SK-N-SH (cell line): ENCODE results near the gene PRKG1. TPM values are rescaled to one million over a fixed set of nuclear protein-coding genes. Genes with fewer than 3 reads are reported as not detected.

Experiments used
- CTCF ChIA-PET: fragments of 300-600, 350-600 bp; formaldehyde crosslinking; extraction: SDS; loops from one replicate; lab custom pipeline; 2021; lab: Yijun Ruan, JAX
- POLR2A ChIA-PET: fragments of 350-600 bp; sonication (Branson Sonifier 250); formaldehyde crosslinking; extraction: SDS; loops from one replicate; lab custom pipeline; 2020; ENCODE audit warnings: antibody characterized with exemption, inconsistent platforms; lab: Yijun Ruan, JAX
- DNase-seq: peaks from one replicate; pipeline ENCODE4 v3.0.0; 2012
- H2AFZ ChIP-seq: fragments of 200-600 bp; sonication (generic); 2 replicates; pipeline ENCODE4 v1.8.1; 2016; ENCODE audit warnings: antibody characterized with exemption, mild to moderate bottlenecking, low read depth
- H3F3A ChIP-seq: fragments of 200-600 bp; sonication (generic); replicated peaks from 2 replicates; pipeline ENCODE3; 2016; ENCODE audit warnings: antibody characterized with exemption, mild to moderate bottlenecking; ENCODE audit not compliant: insufficient read depth
- H3K27ac ChIP-seq, 2 experiments: fragments of 200-500 bp in 1 of 2; fragments of 200-600 bp in 1 of 2; sonication (Bioruptor generic) in 1 of 2; sonication (generic), shearing (Covaris generic) in 1 of 2; 2 replicates each; pipeline versions ENCODE4 v1.5.1 to v1.6.1; 2014 to 2016; ENCODE audit warnings: low read depth in 2 of 2, inconsistent platforms in 1 of 2, low read length in 1 of 2, mild to moderate bottlenecking in 1 of 2, mixed read lengths in 1 of 2
- H3K27me3 ChIP-seq: fragments of 200-600 bp; sonication (generic), shearing (Covaris generic); 2 replicates; pipeline ENCODE4 v1.6.1; 2016; ENCODE audit warnings: mixed run types; ENCODE audit not compliant: insufficient read depth
- H3K36me3 ChIP-seq, 2 experiments: fragments of 200-500 bp in 1 of 2; fragments of 200-600 bp in 1 of 2; sonication (Bioruptor generic) in 1 of 2; sonication (generic) in 1 of 2; replicated peaks in 1 of 2; 2 replicates each; pipeline versions ENCODE3 to v1.5.1; 2014 to 2016; ENCODE audit warnings: low read length in 1 of 2, mild to moderate bottlenecking in 1 of 2; ENCODE audit not compliant: insufficient read depth in 2 of 2, control insufficient read depth in 1 of 2
- H3K4me1 ChIP-seq, 2 experiments: fragments of 200-500 bp in 1 of 2; fragments of 200-600 bp in 1 of 2; sonication (Bioruptor generic) in 1 of 2; sonication (generic), shearing (Covaris generic) in 1 of 2; 2 replicates each; pipeline versions ENCODE4 v1.5.1 to v1.6.1; 2014 to 2016; ENCODE audit warnings: low read depth in 1 of 2, low read length in 1 of 2, mixed run types in 1 of 2; ENCODE audit not compliant: insufficient read depth in 2 of 2, control insufficient read depth in 1 of 2
- H3K4me2 ChIP-seq: fragments of 200-600 bp; sonication (generic), shearing (Covaris generic); 2 replicates; pipeline ENCODE4 v1.6.1; 2017; ENCODE audit warnings: mixed run types
- H3K4me3 ChIP-seq, 2 experiments: fragments of 200-500 bp in 1 of 2; fragments of 200-600 bp in 1 of 2; sonication (Bioruptor generic) in 1 of 2; sonication (generic), shearing (Covaris generic) in 1 of 2; 2 replicates each; pipeline versions ENCODE4 v1.5.1 to v1.8.1; 2014 to 2016; ENCODE audit warnings: low read depth in 2 of 2, inconsistent platforms in 1 of 2, low read length in 1 of 2, mild to moderate bottlenecking in 1 of 2, mixed read lengths in 1 of 2, moderate library complexity in 1 of 2
- H3K79me2 ChIP-seq: fragments of 200-600 bp; sonication (generic); 2 replicates; pipeline ENCODE4 v1.8.1; 2017; ENCODE audit warnings: mild to moderate bottlenecking; ENCODE audit not compliant: insufficient read depth
- H3K9ac ChIP-seq: fragments of 200-600 bp; sonication (generic); 2 replicates; pipeline ENCODE4 v1.6.1; 2017; ENCODE audit warnings: mixed run types
- H3K9me2 ChIP-seq: fragments of 200-600 bp; sonication (generic); 2 replicates; pipeline ENCODE4 v1.6.1; 2017; ENCODE audit warnings: mixed run types
- H3K9me3 ChIP-seq: fragments of 200-600 bp; sonication (generic); 2 replicates; pipeline ENCODE4 v1.6.1; 2017; ENCODE audit warnings: mixed run types, mild to moderate bottlenecking, moderate library complexity
- H4K20me1 ChIP-seq: fragments of 200-600 bp; sonication (generic); 2 replicates; pipeline ENCODE4 v1.6.1; 2017; ENCODE audit warnings: mild to moderate bottlenecking, mixed run types; ENCODE audit not compliant: insufficient read depth
- CTCF ChIP-seq: fragments of 200-600 bp; sonication (generic); IDR thresholded peaks from 2 replicates; pipeline ENCODE4 v1.6.1; 2017; ENCODE audit warnings: antibody characterized with exemption, mild to moderate bottlenecking, moderate library complexity
- ELF1 ChIP-seq: IDR thresholded peaks from 2 replicates; pipeline ENCODE4 v1.4.0; 2012
- EP300 ChIP-seq, 2 experiments: IDR thresholded peaks; 2 replicates each; pipeline versions ENCODE4 v1.4.0 to v1.6.1; 2012; ENCODE audit warnings: borderline replicate concordance in 1 of 2, low read depth in 1 of 2, low read length in 1 of 2
- EZH2phosphoT487 ChIP-seq: fragments of 200-600 bp; sonication (generic); IDR thresholded peaks from 2 replicates; pipeline ENCODE4 v1.6.1; 2017; ENCODE audit warnings: low read depth, mixed run types, mild to moderate bottlenecking, antibody characterized with exemption, moderate library complexity, borderline replicate concordance
- GABPA ChIP-seq: IDR thresholded peaks from 2 replicates; pipeline ENCODE4 v1.4.0; 2012; ENCODE audit warnings: low read depth, mild to moderate bottlenecking
- GATA2 ChIP-seq: sonication (generic); formaldehyde crosslinking; IDR thresholded peaks from 2 replicates; pipeline ENCODE4 v1.5.0; 2020; ENCODE audit warnings: mild to moderate bottlenecking, missing genetic modification reagents
- JUND ChIP-seq: IDR thresholded peaks from 2 replicates; pipeline ENCODE4 v1.4.0; 2012
- MEF2A ChIP-seq: IDR thresholded peaks from 2 replicates; pipeline ENCODE4 v1.4.0; 2012; ENCODE audit warnings: low read depth, borderline replicate concordance
- MXI1 ChIP-seq: IDR thresholded peaks from 2 replicates; pipeline ENCODE4 v1.6.1; 2012; ENCODE audit warnings: mild to moderate bottlenecking, low read depth, low read length, improper control_type of control experiment
- NFIC ChIP-seq: IDR thresholded peaks from 2 replicates; pipeline ENCODE4 v1.4.0; 2012; ENCODE audit warnings: borderline replicate concordance
- NRF1 ChIP-seq: IDR thresholded peaks from 2 replicates; pipeline ENCODE4 v1.6.1; 2012; ENCODE audit warnings: low read depth, mild to moderate bottlenecking, low read length
- PBX3 ChIP-seq: IDR thresholded peaks from 2 replicates; pipeline ENCODE4; 2012
- RAD21 ChIP-seq: IDR thresholded peaks from 2 replicates; pipeline ENCODE4 v1.6.1; 2012; ENCODE audit warnings: mild to moderate bottlenecking, low read length
- RFX5 ChIP-seq: IDR thresholded peaks from 2 replicates; pipeline ENCODE4 v1.6.1; 2012; ENCODE audit warnings: mild to moderate bottlenecking, improper control_type of control experiment, low read length
- SMC3 ChIP-seq: IDR thresholded peaks from 2 replicates; pipeline ENCODE4 v1.6.1; 2012; ENCODE audit warnings: low read depth, low read length, improper control_type of control experiment
- TCF12 ChIP-seq: IDR thresholded peaks from 2 replicates; pipeline ENCODE4 v1.4.0; 2012
- USF1 ChIP-seq: IDR thresholded peaks from 2 replicates; pipeline ENCODE4 v1.4.0; 2012; ENCODE audit warnings: low read depth, borderline replicate concordance
- USF2 ChIP-seq: fragments of 150-350 bp; IDR thresholded peaks from 2 replicates; pipeline ENCODE4 v1.6.1; 2017; ENCODE audit warnings: antibody characterized with exemption, low read length, low read depth, borderline replicate concordance
- YY1 ChIP-seq: IDR thresholded peaks from 2 replicates; pipeline ENCODE4 v1.4.0; 2012; ENCODE audit warnings: low read depth, mild to moderate bottlenecking
- ZBTB33 ChIP-seq: IDR thresholded peaks from 2 replicates; pipeline ENCODE4 v1.4.0; 2012; ENCODE audit warnings: low read depth, borderline replicate concordance
- WGBS: methylation state at CpG from one replicate; pipeline ENCODE4 v1.1.6; 2017; ENCODE audit warnings: low lambda C conversion rate; 5-methylcytosine and 5-hydroxymethylcytosine counted together
- polyA plus RNA-seq, 3 experiments: library from polyadenylated mRNA; depleted of rRNA; stranded (reverse); fragments of >200 nt; gene quantifications; 2 replicates each; pipeline ENCODE4 v1.2.3, GENCODE V29; 2012

The PRKG1 gene
- polyA plus RNA-seq, 1 of the 3 experiments (the other 2 are of a cell fraction) = 4.1 TPM

- DNase-seq = no peak
- TF ChIP-seq JUND = no peak
- no peak for TF ChIP-seq GATA2 (CRISPR knock-in tag)
- no peak for TF ChIP-seq GABPA
- no peak for TF ChIP-seq EZH2phosphoT487
- no peak for TF ChIP-seq PBX3
- no peak for TF ChIP-seq MEF2A
- no peak for TF ChIP-seq MXI1
- no peak for TF ChIP-seq NRF1
- TF ChIP-seq USF1 = no peak
- no peak for TF ChIP-seq RFX5
- TF ChIP-seq YY1 = no peak
- TF ChIP-seq SMC3 = no peak
- no peak for TF ChIP-seq TCF12
- no peak for TF ChIP-seq EP300 (IDR thresholded peaks at IDR 0.05; ENCODE audit: borderline replicate concordance in 1 of 2, low read depth in 1 of 2, low read length in 1 of 2)
- no peak overlapping the region for H3K4me3 ChIP-seq
- H3K27ac ChIP-seq = no peak overlapping the region
- no peaks in the 10 kb centered on the region for H3K79me2 ChIP-seq
- no peaks in the 10 kb centered on the region for H3K4me1 ChIP-seq
- no peaks in the 10 kb centered on the region for H3K9me3 ChIP-seq
- 87% methylated on average over 1 of the region's 1 CpG for WGBS
- ChIA-PET CTCF (no interaction called here), POLR2A (no interaction called here)
- H4K20me1 ChIP-seq = no peaks in the 10 kb centered on the region
- peaks cover 9% of the 10 kb centered on the region for H3F3A ChIP-seq
- no peaks in the 10 kb centered on the region for H3K36me3 ChIP-seq
- no peak overlapping the region for H2AFZ ChIP-seq
- no peak overlapping the region for H3K9ac ChIP-seq
- H3K4me2 ChIP-seq = no peak overlapping the region
- H3K9me2 ChIP-seq = no peaks in the 10 kb centered on the region
- no peaks in the 10 kb centered on the region for H3K27me3 ChIP-seq
These were observed 122.4 kb downstream of the PRKG1 start for GRCh38 chr10:51196508-51197175.

- no peaks in the 10 kb centered on the region for H3K4me1 ChIP-seq
- no peak overlapping the region for H3K4me2 ChIP-seq
- ChIA-PET POLR2A (no interaction called here), CTCF (interaction anchor here (1.0 kb wide), 1 partner anchor 9 kb away, joined by 6 read pairs; no protein-coding TSS in a partner anchor)
- no peak for DNase-seq
- WGBS = 62% methylated on average over 3 of the region's 3 CpGs
- no peaks in the 10 kb centered on the region for H3K79me2 ChIP-seq
- H3K36me3 ChIP-seq = no peaks in the 10 kb centered on the region
- H3K9me3 ChIP-seq = no peaks in the 10 kb centered on the region
- no peaks in the 10 kb centered on the region for H3K27me3 ChIP-seq
- no peaks in the 10 kb centered on the region for H3K9me2 ChIP-seq
- no peak overlapping the region for H3K9ac ChIP-seq
- no peaks in the 10 kb centered on the region for H3F3A ChIP-seq
- H3K4me3 ChIP-seq = no peak overlapping the region
- H3K27ac ChIP-seq = no peak overlapping the region
- no peaks in the 10 kb centered on the region for H4K20me1 ChIP-seq
- H2AFZ ChIP-seq = no peak overlapping the region
- TF ChIP-seq NRF1 = no peak
- no peak for TF ChIP-seq GATA2 (CRISPR knock-in tag)
- no peak for TF ChIP-seq EZH2phosphoT487
- no peak for TF ChIP-seq ZBTB33
- TF ChIP-seq RAD21 = no peak
- no peak for TF ChIP-seq USF2
- no peak for TF ChIP-seq ELF1
- no peak for TF ChIP-seq NFIC
- no peak for TF ChIP-seq PBX3
- TF ChIP-seq JUND = no peak
- TF ChIP-seq RFX5 = no peak
- no peak for TF ChIP-seq CTCF
These were observed 123.9 kb downstream of the PRKG1 start for GRCh38 chr10:51198170-51198569.
